ENCODE data around the gene NOL6. TPM values are rescaled to one million over a fixed set of nuclear protein-coding genes. Genes with fewer than 3 reads are reported as not detected.
"Not testable (repeated sequence)": the region's sequence is repeated elsewhere in the genome, so short reads cannot be mapped to it uniquely, and the experiment has no call there.

NOL6 gene
- total RNA-seq, 2 experiments from 2014 or later = 37.1 to 38.8 TPM

DNA sequence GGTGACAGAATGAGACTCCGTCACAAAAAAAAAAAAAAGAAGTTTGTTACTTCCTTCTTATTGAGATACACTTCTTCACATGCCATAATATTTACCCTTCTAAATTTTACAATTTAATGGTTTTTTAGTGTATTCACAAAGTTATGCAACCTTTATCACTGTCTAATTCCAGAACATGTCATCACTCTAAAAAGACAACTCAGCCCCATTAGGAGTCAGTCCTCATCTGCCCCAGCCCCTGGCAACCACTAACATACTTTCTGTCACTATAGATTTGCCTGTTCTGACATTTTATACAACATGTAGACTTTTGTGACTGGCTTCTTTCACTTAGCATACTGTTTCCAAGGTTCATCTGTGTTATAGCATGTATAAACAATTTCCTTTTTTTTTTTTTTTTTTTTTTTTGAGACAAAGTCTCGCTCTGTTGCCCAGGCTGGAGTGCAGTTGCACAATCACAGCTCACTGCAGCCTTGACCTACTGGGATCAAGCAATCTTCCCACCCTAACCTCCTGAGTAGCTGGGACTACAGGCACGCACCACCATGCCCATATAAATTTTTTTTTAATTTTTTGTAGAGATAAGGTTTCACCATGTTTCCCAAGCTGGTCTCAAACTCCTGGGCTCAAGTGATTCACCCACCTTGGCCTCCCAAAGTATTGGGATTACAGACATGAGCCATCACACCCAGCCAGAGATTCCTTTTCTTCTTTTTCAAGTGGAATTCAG lies 44.3 kb downstream of the NOL6 start:
- ChIA-PET POLR2A (interaction anchor here (1.3 kb wide), 1 partner anchor 14 kb away, joined by 5 read pairs; no protein-coding TSS in a partner anchor), CTCF (interaction anchor here (2.0 kb wide), 1 partner anchor 24 kb away, joined by 8 read pairs; no protein-coding TSS in a partner anchor)
- no peaks in the 10 kb centered on the region for H3K36me3 Mint-ChIP-seq (ENCODE audit: low read depth)
- DNase-seq (no peak), ATAC-seq (no peak)
- peaks cover 3% of the 10 kb centered on the region for H3K4me1 Mint-ChIP-seq (ENCODE audit: low read depth)
- no peaks in the 10 kb centered on the region for H3K9me3 Mint-ChIP-seq (ENCODE audit: insufficient read depth)
- H3K27ac Mint-ChIP-seq = no peak overlapping the region
- no peak overlapping the region for H3K4me3 Mint-ChIP-seq
- no peaks in the 10 kb centered on the region for H3K27me3 Mint-ChIP-seq (ENCODE audit: low read depth)

GRCh38 chr9:33426843-33427293 lies 46.9 kb downstream of the NOL6 start:
- Mint-ChIP-seq H3K4me3 (no peak overlapping the region), H3K27ac (peak overlapping the region; percentile 7), H3K27me3 (ENCODE audit: low read depth) (no peaks in the 10 kb centered on the region), H3K9me3 (ENCODE audit: insufficient read depth) (no peaks in the 10 kb centered on the region), H3K4me1 (ENCODE audit: low read depth) (peaks cover 3% of the 10 kb centered on the region), H3K36me3 (ENCODE audit: low read depth) (no peaks in the 10 kb centered on the region)
- DNase-seq (no peak), ATAC-seq (no peak)
- ChIA-PET POLR2A (no interaction called here), CTCF (no interaction called here)

- Mint-ChIP-seq H3K36me3 (ENCODE audit: low read depth) (no peaks in the 10 kb centered on the region), H3K27ac (no peak overlapping the region), H3K4me3 (no peak overlapping the region), H3K27me3 (ENCODE audit: low read depth) (peaks cover 5% of the 10 kb centered on the region), H3K4me1 (ENCODE audit: low read depth) (peaks cover 4% of the 10 kb centered on the region), H3K9me3 (ENCODE audit: insufficient read depth) (no peaks in the 10 kb centered on the region)
- DNase-seq (no peak), ATAC-seq (no peak)
- CTCF ChIA-PET = interaction anchor here (1.2 kb wide), 1 partner anchor 10 kb away, joined by 3 read pairs; no protein-coding TSS in a partner anchor
- POLR2A ChIA-PET = no interaction called here
Observed at GRCh38 chr9:33425128-33425533, 48.6 kb downstream of the NOL6 start.

GRCh38 chr9:33424492-33424891 lies 49.2 kb downstream of the NOL6 start:
- H3K4me3 Mint-ChIP-seq; H3K4me1 Mint-ChIP-seq (ENCODE audit: low read depth); DNase-seq; H3K27ac Mint-ChIP-seq; POLR2A ChIA-PET; H3K27me3 Mint-ChIP-seq (ENCODE audit: low read depth); ATAC-seq; H3K9me3 Mint-ChIP-seq (ENCODE audit: insufficient read depth); CTCF ChIA-PET; H3K36me3 Mint-ChIP-seq (ENCODE audit: low read depth): not testable (repeated sequence)

DNA sequence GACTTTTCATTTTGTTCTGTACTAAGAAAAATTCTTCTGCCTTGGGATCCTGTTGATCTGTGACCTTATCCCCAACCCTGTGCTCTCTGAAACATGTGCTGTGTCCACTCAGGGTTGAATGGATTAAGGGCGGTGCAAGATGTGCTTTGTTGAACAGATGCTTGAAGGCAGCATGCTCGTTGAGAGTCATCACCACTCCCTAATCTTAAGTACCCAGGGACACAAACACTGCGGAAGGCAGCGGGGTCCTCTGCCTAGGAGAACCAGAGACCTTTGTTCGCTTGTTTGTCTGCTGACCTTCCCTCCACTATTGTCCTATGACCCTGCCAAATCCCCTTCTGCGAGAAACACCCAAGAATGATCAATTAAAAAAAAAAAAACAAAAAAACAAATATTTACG lies 49.7 kb downstream of the NOL6 start:
- H3K36me3 Mint-ChIP-seq (ENCODE audit: low read depth); H3K27me3 Mint-ChIP-seq (ENCODE audit: low read depth); CTCF ChIA-PET; H3K27ac Mint-ChIP-seq; POLR2A ChIA-PET; DNase-seq; H3K9me3 Mint-ChIP-seq (ENCODE audit: insufficient read depth); ATAC-seq; H3K4me3 Mint-ChIP-seq; H3K4me1 Mint-ChIP-seq (ENCODE audit: low read depth): not testable (repeated sequence)

- ChIA-PET POLR2A (no interaction called here), CTCF (no interaction called here)
- Mint-ChIP-seq H3K4me1 (ENCODE audit: low read depth) (peaks cover 41% of the 10 kb centered on the region), H3K9me3 (ENCODE audit: insufficient read depth) (no peaks in the 10 kb centered on the region), H3K27me3 (ENCODE audit: low read depth) (peaks cover 6% of the 10 kb centered on the region), H3K36me3 (ENCODE audit: low read depth) (no peaks in the 10 kb centered on the region), H3K4me3 (no peak overlapping the region), H3K27ac (no peak overlapping the region)
- DNase-seq (no peak), ATAC-seq (no peak)
Observed at GRCh38 chr9:33419708-33420303, 53.9 kb downstream of the NOL6 start.

DNA sequence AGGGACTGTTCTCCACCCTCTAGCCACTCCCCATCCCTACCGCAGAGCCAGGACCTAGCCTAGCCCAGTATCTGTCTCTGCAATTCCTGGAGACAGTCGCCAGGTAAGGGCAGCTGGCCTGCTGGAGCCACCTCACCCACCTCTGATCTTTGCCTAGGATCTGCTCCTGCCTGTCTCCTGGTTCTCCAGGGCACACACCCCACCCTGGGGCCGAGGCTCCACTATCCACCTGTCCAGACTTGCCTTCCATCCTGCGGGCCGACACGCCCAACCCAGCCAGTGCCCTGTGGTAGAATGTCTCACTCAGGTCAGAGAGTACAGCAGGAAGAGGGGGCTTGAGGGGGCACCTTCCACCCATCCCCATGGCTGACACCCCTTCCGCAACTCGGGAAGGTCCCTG lies 55.6 kb downstream of the NOL6 start:
- ATAC-seq = no peak
- H3K27me3 Mint-ChIP-seq (ENCODE audit: low read depth) = peaks cover 6% of the 10 kb centered on the region
- H3K4me1 Mint-ChIP-seq (ENCODE audit: low read depth) = peaks cover 50% of the 10 kb centered on the region
- ChIA-PET CTCF (interaction anchor here (4.3 to 10.3 kb wide), 4 partner anchors 32 to 55 kb away, joined by 48 to 209 read pairs (median 89); partner anchors contain the start of genes AQP3 and NOL6), POLR2A (interaction anchor here (4.2 kb wide), 1 partner anchor 29 kb away, joined by 33 read pairs; the partner anchor contains the start of gene AQP3)
- H3K36me3 Mint-ChIP-seq (ENCODE audit: low read depth) = no peaks in the 10 kb centered on the region
- H3K9me3 Mint-ChIP-seq (ENCODE audit: insufficient read depth) = no peaks in the 10 kb centered on the region
- H3K27ac Mint-ChIP-seq = no peak overlapping the region
- DNase-seq = no peak
- H3K4me3 Mint-ChIP-seq = no peak overlapping the region

DNA sequence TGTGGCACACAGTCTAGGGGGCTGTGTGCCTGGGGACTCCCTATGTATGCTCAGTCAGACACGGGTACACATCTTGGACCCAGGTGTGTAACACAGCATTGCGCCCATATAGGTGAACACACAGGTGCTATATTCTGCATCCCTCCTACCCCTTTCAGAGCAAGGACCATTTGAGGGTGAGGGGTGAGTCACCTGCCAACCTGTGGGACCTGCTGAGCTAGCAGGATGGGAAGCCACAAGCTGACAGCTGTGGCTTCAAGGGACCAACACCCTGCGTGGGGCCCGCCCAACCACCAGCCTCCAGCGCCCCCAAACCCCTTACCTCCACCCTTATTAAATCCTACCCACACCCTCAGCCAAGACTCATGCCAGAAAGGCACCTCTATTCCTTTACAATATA lies 56.7 kb downstream of the NOL6 start:
- CTCF ChIA-PET = interaction anchor here (2.8 to 10.3 kb wide), 5 partner anchors 10 to 56 kb away, joined by 11 to 209 read pairs (median 84); partner anchors contain the start of genes AQP3 and NOL6
- H3K36me3 Mint-ChIP-seq (ENCODE audit: low read depth) = no peaks in the 10 kb centered on the region
- peak overlapping the region; percentile 21 for H3K4me3 Mint-ChIP-seq
- H3K4me1 Mint-ChIP-seq (ENCODE audit: low read depth) = peaks cover 50% of the 10 kb centered on the region
- peak; percentile 31 for DNase-seq
- peak overlapping the region; percentile 94 for H3K27ac Mint-ChIP-seq
- H3K9me3 Mint-ChIP-seq (ENCODE audit: insufficient read depth) = no peaks in the 10 kb centered on the region
- ATAC-seq = no peak
- POLR2A ChIA-PET = interaction anchor here (2.5 to 4.2 kb wide), 2 partner anchors 30 to 127 kb away, joined by 10 to 33 read pairs; partner anchors contain the start of genes AQP3 and NFX1
- peaks cover 6% of the 10 kb centered on the region for H3K27me3 Mint-ChIP-seq (ENCODE audit: low read depth)

GRCh38 chr9:33415501-33416038 lies 58.2 kb downstream of the NOL6 start:
- Mint-ChIP-seq H3K4me3 (peak overlapping the region; percentile 48), H3K27me3 (ENCODE audit: low read depth) (peaks cover 7% of the 10 kb centered on the region), H3K27ac (peak overlapping the region; percentile 94), H3K9me3 (ENCODE audit: insufficient read depth) (no peaks in the 10 kb centered on the region), H3K4me1 (ENCODE audit: low read depth) (peaks cover 50% of the 10 kb centered on the region), H3K36me3 (ENCODE audit: low read depth) (no peaks in the 10 kb centered on the region)
- CTCF ChIA-PET = interaction anchor here (0.8 to 10.3 kb wide), 27 partner anchors 8 to 190 kb away, joined by 3 to 209 read pairs (median 5); partner anchors contain the start of genes AQP3, AQP7, NFX1 and NOL6
- DNase-seq (peak; percentile 96), ATAC-seq (peak; percentile 95)
- POLR2A ChIA-PET = interaction anchor here (0.6 to 4.2 kb wide), 14 partner anchors 10 to 125 kb away, joined by 3 to 33 read pairs (median 6); partner anchors contain the start of genes AQP3, NFX1 and NOL6

GRCh38 chr9:33414889-33415500 lies 58.7 kb downstream of the NOL6 start:
- Mint-ChIP-seq H3K36me3 (ENCODE audit: low read depth) (no peaks in the 10 kb centered on the region), H3K9me3 (ENCODE audit: insufficient read depth) (no peaks in the 10 kb centered on the region), H3K4me1 (ENCODE audit: low read depth) (peaks cover 45% of the 10 kb centered on the region), H3K4me3 (peak overlapping the region; percentile 48), H3K27ac (peak overlapping the region; percentile 94), H3K27me3 (ENCODE audit: low read depth) (peaks cover 3% of the 10 kb centered on the region)
- ChIA-PET POLR2A (interaction anchor here (0.6 to 4.2 kb wide), 14 partner anchors 10 to 125 kb away, joined by 3 to 33 read pairs (median 6); partner anchors contain the start of genes AQP3, NFX1 and NOL6), CTCF (interaction anchor here (0.5 to 10.3 kb wide), 24 partner anchors 8 to 610 kb away, joined by 3 to 209 read pairs (median 8); partner anchors contain the start of genes AQP3, AQP7, NFX1 and NOL6)
- ATAC-seq (no peak), DNase-seq (no peak)

DNA sequence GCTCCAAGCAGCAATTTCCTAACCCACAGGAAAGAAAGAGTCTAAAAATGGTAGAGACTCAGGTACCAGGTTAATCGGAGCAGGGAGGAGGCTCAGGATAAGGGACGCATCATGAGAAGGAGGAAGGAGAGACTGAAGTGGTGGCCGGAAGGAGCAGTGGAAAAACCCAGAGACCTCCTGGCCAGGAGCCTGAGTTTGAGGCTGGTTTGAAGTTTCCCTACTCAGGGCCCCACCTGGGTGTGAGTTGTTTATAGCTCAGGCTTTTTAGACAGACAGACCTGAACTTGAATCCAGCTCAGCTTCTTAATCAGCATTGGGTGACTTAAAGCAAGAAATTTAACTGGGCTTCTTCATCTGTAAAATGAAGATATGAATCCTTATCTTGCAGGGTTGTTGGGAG lies 59.5 kb downstream of the NOL6 start:
- Mint-ChIP-seq H3K27me3 (ENCODE audit: low read depth) (peaks cover 3% of the 10 kb centered on the region), H3K36me3 (ENCODE audit: low read depth) (no peaks in the 10 kb centered on the region), H3K4me1 (ENCODE audit: low read depth) (peaks cover 45% of the 10 kb centered on the region), H3K4me3 (no peak overlapping the region), H3K27ac (peak overlapping the region; percentile 94), H3K9me3 (ENCODE audit: insufficient read depth) (no peaks in the 10 kb centered on the region)
- CTCF ChIA-PET = interaction anchor here (0.9 to 10.3 kb wide), 13 partner anchors 10 to 188 kb away, joined by 3 to 209 read pairs (median 29); partner anchors contain the start of genes AQP3, AQP7, NFX1 and NOL6
- POLR2A ChIA-PET = interaction anchor here (1.0 to 4.2 kb wide), 4 partner anchors 10 to 59 kb away, joined by 4 to 33 read pairs (median 10); partner anchors contain the start of genes AQP3 and NOL6
- ATAC-seq (no peak), DNase-seq (no peak)
